ENCODE measurements around the gene ALDH4A1.
"Not testable (repeated sequence)": the region's sequence is repeated elsewhere in the genome, so short reads cannot be mapped to it uniquely, and the experiment has no call there.

The ALDH4A1 gene

DNA sequence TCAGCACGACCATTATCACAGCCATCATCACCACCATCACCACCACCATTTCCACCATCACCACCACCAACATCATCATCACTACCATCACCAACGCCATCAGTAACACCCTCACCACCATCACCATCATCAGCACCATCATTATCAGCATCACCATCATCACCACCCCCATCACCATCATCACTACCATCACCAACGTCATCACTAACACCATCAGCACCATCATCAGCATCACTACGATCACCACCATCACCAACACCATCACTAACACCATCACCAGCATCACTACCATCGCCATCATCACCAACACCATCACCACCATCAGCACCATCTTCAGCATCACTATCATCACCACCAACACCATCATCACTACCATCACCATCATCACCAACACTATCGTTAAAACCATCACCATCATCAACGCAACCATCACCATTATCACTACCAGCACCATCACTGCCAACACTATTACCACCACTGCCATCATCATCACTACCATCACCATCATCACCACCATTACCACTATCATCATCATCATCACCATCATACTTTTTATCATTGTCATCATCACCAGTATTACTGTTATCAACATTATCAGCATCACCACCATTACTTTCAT lies 44.2 kb downstream of the ALDH4A1 start:
- no peak for DNase-seq (ENCODE audit: low spot score)

DNA sequence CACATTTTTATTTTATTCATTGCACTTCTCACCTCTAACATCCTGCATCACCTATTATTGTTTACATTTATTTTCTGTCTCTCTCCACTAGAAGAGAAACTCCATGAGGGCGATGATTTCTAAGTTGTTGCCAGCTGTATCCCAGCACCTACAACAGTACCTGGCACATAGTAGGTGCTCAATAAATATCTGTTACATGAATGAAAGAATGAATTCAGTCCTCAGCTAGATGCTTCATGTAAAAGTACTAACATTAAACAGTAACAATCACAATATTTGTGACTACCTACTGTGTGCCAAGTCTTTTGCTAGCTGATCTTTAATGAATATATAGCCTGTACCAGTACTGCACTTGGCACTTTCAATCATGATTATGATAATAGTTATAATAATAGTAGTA lies 45.9 kb downstream of the ALDH4A1 start:
- DNase-seq (ENCODE audit: low spot score) = no peak

DNA sequence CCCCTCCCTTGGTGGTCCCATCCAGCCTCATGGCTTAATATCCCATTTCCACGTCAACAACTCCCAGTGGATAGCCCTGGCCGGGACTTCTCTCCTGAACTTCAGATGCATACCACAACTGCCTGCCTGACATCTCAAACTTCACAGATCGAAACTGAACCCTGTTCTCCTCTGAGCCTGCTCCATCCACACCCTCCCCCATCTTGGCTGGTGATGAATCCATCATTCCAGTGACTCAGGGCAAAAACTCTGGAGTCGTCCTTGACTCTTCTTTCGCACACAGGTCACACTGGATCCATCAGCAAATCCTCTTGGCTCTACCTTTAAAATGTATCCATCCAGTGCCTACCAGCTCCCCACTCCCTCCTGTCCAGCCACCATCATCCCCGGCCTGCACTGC lies 46.8 kb downstream of the ALDH4A1 start:
- no peak for DNase-seq (ENCODE audit: low spot score)

DNA sequence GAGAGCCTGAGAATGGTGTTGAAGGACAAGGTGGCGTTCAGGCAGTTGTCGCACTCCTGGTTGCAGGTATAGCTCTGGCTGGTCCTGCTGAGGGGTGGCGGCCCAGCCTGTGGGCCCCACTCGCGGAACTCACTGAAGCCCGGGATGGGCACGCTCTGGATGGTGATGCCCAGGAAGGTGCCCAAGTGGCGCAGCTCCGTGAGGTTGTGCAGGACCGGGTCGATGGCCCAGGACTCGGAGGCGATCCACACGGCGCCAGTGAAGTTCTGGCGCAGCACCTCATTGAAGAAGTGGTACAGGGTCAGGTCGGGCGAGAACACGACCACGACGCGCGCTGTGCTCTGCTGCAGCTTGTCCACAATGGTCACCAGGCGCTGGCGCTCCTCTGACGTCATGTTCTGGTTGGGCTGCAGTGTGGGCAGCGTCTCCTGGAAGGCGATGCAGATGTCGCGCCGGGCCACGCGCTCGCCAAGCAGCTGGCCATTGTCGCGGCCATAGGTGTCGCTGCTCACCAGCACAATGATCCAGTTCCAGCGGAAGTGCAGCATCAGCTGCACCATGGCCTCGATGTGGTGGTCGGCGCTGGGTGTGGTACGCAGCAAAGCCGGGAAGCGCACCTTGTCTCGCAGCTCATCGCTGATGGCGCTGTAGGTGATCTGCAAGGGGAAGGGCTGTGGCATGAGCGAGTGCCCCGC lies 47.9 kb downstream of the ALDH4A1 start:
- DNase-seq (ENCODE audit: low spot score) = no peak

DNA sequence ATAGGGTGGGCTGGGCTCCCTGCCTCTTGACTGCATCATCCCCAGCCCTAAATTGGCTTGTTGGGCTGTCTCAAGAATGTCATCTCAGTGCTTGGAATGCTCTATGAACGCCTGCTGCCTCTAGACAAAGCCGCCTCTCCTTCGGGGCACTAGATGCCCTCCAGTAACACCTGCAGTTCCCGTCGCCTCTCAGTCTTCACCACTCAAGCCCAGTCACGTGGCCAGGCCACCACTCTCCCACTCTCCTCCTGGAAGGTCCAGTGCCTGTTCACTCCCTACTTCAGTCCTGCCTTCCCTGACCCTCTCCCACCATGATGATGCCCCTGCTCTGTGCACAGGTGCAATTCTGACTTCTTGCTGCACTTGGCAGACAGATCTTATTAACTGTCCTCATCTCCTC lies 49.9 kb downstream of the ALDH4A1 start:
- no peak for DNase-seq (ENCODE audit: low spot score)

DNA sequence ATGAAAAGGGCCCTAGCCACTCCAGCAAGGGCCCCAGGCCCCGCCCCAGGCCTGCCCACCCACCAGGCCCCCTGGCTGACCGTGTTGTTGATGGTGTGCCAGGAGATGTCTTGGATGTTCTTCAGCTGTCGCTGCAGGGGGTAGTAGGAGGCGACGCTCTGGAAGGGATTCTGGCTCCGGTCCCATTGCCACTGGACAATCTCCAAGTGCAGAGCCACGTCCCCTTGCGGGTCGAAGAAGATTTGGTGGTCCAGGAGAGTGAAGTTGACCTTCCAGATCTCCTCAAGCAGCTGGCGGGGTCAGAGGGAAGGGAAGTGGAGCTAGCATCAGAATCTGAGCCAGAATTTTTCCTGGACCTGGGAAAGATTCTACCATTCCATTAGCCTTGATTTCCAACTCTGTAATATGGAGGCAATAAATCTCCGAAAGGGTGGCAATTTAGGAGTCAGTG lies 53.1 kb downstream of the ALDH4A1 start:
- DNase-seq (ENCODE audit: low spot score) = no peak

DNA sequence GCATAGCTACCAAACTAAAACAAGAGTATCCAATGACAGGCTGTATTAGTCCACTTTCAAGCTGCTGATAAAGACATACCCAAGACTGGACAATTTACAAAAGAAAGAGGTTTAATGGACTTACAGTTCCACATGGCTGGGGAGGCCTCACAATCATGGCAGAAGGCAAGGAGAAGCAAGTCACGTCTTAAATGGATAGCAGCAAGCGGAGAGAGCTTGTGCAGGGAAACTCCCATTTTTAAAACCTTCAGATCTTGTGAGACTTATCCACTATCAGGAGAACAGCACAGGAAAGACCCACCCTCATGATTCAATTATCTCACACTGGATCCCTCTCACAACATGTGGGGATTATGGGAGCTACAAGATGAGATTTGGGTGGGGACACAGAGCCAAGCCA lies 54.6 kb downstream of the ALDH4A1 start:
- DNase-seq (ENCODE audit: low spot score) = not testable (repeated sequence)

DNA sequence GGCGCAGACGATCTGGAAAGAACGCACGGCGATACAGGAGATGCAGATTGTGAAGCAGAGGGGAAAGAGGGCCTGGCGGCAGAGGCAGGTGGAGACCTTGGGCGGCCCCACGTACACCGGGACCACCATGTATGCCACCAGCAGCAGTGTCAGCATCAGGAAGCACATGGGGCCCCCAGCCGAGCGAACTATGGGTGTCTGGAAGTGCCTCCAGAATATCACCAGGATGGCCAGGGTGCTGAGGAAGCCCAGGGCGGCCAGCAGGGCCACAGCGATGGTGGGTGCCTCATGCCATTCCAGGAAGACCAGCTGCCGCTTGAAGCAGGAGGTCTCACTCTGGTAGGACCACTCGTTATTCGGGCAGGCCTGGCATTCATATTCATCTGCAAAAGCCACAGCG lies 62.2 kb downstream of the ALDH4A1 start:
- DNase-seq (ENCODE audit: low spot score) = no peak

DNA sequence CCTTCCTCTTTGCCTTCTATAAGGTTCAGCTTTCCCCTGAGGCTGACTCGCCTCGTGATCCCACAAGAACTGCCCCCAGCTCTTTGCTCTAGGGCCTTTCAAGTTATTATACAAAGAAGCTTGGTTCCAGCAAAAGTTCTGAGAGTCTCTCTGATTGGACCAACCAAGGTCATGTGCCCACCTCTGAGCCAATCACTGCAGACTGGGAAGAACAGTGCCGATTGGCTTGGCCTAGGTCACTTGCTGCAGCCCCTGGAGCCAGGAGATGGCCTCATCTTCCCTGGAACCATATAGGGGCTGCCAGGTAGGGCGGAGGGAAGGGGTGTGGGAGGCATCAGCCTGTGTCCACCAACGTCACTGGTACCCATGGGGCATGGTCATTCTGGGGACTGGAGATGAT lies 65.7 kb downstream of the ALDH4A1 start:
- peak; percentile 30 for DNase-seq (ENCODE audit: low spot score)

DNA sequence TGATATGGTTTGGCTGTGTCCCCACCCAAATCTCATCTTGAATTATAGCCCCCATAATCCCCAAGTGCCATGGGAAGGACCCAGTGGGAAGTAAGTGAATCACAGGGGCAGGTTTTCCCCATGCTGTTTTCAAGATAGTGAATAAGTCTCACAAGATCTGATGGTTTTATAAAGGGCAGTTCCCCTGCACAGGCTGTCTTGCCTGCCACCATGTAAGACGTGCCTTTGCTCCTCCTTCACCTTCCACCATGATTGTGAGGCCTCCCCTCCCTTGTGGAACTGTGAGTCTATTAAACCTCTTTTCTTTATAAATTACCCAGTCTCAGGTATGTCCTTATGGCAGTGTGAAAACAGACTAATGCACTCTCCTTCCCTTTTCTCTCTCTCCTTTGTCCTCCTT lies 70.0 kb downstream of the ALDH4A1 start:
- not testable (repeated sequence) for DNase-seq (ENCODE audit: low spot score)

DNA sequence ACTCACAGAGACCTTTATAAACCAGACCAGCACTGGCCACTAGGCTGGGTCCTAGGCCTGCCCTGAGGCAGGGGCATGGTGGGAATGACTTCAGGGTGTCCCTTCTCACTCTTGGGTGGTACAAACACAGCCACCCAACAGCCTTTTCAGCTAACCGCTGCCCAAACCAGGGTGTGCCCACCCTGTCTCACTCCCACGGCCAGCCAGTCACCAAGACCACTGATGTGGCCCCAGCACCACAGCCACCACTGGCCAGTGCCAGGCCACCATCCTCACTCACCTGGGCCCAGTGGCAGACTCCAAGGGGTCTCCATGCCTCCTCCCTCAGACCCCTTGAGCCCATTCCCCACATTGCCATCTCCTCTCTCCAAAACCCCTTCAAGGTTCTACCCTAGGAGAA lies 70.7 kb downstream of the ALDH4A1 start:
- no peak for DNase-seq (ENCODE audit: low spot score)

DNA sequence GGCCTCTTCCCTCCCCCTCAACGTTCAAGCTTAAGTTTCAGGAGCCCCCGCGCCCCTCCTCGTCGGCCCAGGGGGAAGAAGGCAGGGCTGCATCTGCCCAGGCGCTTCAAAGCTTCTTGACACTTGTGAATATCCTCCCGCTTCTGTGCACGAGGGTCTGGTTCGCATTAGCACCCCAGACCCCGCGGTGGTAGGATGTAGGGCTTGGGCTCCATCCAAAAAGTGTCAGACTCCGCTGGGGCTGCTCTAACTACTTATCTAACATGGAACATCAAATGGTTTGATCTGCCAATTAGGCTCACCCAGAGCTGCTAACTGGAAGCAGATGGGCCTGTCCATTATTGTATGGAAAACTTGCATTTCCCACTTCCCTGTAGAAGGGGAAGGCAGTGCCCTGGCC lies 71.8 kb downstream of the ALDH4A1 start:
- DNase-seq (ENCODE audit: low spot score) = no peak

DNA sequence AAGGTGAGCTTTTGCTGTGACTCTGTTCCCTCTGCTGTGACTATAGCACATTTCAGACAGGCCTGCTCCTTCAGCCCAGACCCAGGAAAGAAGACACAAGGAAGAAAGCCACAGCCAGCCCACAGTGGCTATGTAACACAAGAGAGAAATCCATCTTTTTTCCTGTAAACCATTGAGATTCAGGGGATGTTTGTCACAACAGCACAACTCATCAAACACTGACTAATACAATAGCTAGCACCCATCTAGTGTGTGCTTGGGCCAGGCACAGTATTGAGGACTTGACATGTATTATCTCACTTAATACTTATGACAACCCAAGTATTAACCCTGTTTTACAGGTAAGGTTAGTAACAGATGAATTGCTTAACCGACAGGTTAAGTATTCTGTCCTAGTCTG lies 72.7 kb downstream of the ALDH4A1 start:
- DNase-seq (ENCODE audit: low spot score) = no peak

DNA sequence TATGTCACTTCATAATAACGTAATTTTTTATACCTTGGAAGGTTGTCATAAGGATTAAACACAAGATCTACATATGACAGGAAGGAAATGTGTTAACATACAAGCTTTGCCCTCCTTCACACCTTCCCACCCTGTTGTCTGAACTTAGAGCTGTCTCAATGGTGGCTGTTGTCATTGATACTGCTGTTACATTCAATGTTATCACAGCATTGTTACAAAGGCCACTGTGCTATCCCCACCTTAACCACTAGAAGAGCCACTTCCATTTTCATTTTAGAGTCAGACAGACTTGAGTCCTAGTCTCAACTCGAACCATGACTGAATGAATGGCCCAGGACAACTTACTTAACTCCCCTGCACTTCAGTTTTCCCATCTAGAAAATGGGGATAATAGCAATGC lies 74.1 kb downstream of the ALDH4A1 start:
- DNase-seq (ENCODE audit: low spot score) = peak; percentile 7

DNA sequence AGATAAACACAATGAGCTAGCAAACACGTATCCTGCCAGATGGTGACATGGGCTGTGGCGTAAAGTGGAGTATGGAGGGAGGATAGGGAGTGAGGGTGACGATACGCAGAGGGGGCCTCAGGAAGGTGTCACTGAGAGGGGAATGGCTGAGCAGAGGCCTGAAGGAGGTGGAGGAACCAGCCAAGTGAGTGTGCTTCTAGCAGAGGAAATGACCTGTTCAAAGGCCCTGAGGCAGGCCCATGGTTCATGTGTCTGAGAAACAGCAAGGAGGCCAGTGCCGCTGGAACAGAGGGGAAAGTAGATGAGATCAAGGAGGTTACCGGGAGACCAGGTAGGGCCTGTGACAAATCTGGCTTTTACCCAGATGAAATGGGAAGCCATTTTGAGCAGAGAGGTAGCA lies 78.9 kb downstream of the ALDH4A1 start:
- no peak for DNase-seq (ENCODE audit: low spot score)
